Astrocyte of the cerebellum (primary cell): ENCODE data around the gene SULF2.

Source experiments
- DNase-seq: peaks from one replicate; pipeline ENCODE4 v3.0.0-alpha.2; 2011; ENCODE audit warnings: low read depth
- H3K4me3 ChIP-seq: 2 replicates; pipeline ENCODE4 v1.5.1; 2011; ENCODE audit warnings: mild to moderate bottlenecking, low read depth, low read length, moderate library complexity
- in situ Hi-C: cut with HindIII; loops from 2 replicates; pipeline ENCODE4 v1.10.0; 2017; ENCODE audit warnings: low sequenced_read_pairs
- TF ChIP-seq, protein P1 (sequence below): IDR thresholded peaks from 2 replicates; pipeline ENCODE4 v1.5.1; 2012; ENCODE audit warnings: low read length, low read depth, moderate library complexity, mild to moderate bottlenecking; ENCODE audit errors: missing control alignments

Gene SULF2

DNA sequence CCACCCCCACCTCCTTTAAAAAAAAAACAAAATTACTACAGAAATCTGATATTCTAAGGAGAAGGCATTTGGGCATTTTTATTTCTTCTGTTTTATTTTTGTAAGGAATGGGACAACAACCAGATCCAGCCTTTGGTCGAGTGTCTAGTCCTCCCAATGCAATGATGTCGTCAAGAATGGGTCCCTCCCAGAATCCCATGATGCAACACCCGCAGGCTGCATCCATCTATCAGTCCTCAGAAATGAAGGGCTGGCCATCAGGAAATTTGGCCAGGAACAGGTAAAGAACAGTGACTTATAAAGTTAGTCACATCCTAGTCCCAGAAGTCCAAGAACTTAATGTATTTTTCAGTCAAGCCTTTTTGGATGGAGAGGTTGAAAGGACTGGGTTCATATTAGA, 133.0 kb downstream of the SULF2 start:
- no peak overlapping the region for H3K4me3 ChIP-seq
- no peak for DNase-seq
- in situ Hi-C loops, result no loop called here
- TF ChIP-seq, protein P1, sequence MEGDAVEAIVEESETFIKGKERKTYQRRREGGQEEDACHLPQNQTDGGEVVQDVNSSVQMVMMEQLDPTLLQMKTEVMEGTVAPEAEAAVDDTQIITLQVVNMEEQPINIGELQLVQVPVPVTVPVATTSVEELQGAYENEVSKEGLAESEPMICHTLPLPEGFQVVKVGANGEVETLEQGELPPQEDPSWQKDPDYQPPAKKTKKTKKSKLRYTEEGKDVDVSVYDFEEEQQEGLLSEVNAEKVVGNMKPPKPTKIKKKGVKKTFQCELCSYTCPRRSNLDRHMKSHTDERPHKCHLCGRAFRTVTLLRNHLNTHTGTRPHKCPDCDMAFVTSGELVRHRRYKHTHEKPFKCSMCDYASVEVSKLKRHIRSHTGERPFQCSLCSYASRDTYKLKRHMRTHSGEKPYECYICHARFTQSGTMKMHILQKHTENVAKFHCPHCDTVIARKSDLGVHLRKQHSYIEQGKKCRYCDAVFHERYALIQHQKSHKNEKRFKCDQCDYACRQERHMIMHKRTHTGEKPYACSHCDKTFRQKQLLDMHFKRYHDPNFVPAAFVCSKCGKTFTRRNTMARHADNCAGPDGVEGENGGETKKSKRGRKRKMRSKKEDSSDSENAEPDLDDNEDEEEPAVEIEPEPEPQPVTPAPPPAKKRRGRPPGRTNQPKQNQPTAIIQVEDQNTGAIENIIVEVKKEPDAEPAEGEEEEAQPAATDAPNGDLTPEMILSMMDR, result no peak

DNA sequence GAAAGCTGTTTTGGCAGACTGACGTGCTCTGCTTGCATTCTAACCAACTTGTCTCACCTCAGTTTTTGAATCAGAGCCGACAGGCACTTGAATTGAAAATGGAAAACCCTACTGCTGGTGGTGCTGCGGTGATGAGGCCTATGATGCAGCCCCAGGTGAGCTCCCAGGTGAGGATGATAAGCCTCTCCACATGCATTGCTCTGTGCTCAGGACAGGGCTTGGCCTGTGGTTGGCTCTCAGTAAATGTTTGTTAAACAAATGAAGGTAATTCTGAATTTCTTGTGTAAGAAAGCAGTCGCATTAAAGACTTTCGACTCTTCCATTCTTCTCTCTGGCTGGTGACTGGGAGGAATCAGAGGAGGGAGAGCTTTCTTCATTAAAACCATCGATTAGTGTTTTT, 136.3 kb downstream of the SULF2 start:
- in situ Hi-C loops, result no loop called here
- DNase-seq, result no peak
- TF ChIP-seq, protein P1, result no peak
- H3K4me3 ChIP-seq, result no peak overlapping the region

DNA sequence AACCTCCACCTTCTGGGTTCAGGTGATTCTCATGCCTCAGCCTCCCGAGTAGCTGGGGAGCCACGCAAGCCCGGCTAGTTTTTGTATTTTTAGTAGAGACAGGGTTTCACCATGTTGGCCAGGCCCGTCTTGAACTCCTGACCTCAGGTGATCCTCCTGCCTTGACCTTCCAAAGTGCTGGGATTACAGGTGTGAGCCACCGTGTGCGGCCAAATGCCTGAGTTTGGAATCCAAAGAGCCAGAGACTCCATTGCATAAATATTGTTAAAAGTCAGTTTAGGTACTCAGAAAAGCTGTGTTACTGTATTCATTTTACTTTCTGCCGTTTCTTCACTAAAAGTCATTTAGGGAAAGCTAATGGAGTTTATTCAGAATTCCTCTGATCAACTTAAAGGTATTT, 137.3 kb downstream of the SULF2 start:
- TF ChIP-seq, protein P1, result no peak

DNA sequence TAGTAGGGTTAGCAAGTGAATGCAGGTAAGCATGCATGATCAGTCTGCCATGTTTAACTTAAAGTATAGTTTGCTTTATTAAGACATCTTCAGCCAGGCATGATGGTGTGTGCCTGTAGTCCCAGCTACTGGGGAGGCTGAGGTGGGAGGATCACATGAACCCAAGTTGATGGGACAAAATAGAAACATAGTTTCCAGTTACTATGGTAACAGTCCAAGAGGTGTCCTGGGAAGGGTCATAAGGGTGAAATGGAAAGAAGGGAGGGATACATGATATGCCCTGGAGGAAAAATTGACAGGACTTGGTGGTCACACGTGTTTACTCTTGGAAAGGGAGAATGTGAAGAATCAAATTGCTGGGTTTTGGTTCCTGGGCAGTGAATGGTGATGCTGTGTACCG, 139.6 kb downstream of the SULF2 start:
- DNase-seq, result no peak
- TF ChIP-seq, protein P1, result no peak
- no peak overlapping the region for H3K4me3 ChIP-seq
- in situ Hi-C loops, result no loop called here

More for the DNA sequence above, 137.3 kb downstream of the SULF2 start:
- no peak for DNase-seq
- in situ Hi-C loops, result no loop called here
- no peak overlapping the region for H3K4me3 ChIP-seq

DNA sequence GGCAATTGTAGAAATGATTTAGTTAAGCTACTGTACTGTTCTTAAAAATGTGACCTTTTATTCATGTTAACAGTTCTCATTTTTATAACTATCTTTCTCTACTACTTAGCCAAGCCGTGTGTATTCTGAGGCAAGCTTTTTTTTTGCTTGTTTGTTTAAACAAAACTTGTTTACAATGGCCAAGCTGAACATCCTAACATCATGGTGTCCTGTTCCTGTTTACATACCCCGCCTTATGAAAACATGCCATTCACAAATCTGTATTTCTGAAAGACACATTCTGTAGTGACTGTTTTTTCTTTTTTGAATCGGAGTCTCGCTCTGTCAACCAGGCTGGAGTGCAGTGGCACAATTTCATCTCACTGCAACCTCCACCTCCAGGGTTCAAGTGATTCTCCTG, 142.7 kb downstream of the SULF2 start:
- TF ChIP-seq, protein P1, result no peak
- in situ Hi-C loops, result no loop called here
- H3K4me3 ChIP-seq, result no peak overlapping the region
- DNase-seq, result no peak

DNA sequence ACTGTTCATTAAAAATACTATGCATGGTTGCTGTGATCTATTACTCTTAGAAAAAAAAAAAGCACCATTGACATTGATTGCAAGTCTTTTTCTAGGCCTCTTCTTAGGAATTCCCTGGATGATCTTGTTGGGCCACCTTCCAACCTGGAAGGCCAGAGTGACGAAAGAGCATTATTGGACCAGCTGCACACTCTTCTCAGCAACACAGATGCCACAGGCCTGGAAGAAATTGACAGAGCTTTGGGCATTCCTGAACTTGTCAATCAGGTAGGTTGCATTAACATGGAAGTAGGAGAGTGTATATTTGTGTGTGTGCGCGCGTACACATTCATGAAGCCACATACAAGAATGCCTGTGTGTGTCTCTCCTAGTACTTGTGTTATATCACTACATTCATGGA, 143.2 kb downstream of the SULF2 start:
- TF ChIP-seq, protein P1, result no peak
- no peak for DNase-seq
- in situ Hi-C loops, result no loop called here
- H3K4me3 ChIP-seq, result no peak overlapping the region

DNA sequence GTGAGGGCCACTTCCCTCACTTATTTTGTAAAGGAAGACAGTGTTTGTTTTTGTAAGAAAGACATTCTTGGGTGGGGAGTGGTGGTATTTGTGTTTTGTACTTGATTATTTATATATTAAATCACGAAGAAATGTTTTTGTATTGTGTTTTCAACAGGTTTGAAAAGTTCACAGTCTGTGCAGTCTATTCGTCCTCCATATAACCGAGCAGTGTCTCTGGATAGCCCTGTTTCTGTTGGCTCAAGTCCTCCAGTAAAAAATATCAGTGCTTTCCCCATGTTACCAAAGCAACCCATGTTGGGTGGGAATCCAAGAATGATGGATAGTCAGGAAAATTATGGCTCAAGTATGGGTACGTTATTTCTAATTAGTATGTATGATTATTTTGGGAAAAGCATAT, 146.4 kb downstream of the SULF2 start:
- DNase-seq, result no peak
- no peak overlapping the region for H3K4me3 ChIP-seq
- TF ChIP-seq, protein P1, result no peak
- in situ Hi-C loops, result no loop called here
